GM18858 (cell line): Measurements from ENCODE around the gene NAALADL2.

Source experiments
- ATAC-seq: cut with Tn5 transposase; IDR thresholded peaks from one replicate; pipeline ENCODE4 v1.9.1; 2021; ENCODE audit not compliant: unreplicated experiment

NAALADL2 gene

GRCh38 chr3:175295248-175296130 is 436.4 kb downstream of the NAALADL2 start:
- ATAC-seq: no peak

GRCh38 chr3:175297216-175297615 is 438.1 kb downstream of the NAALADL2 start:
- ATAC-seq: no peak

DNA sequence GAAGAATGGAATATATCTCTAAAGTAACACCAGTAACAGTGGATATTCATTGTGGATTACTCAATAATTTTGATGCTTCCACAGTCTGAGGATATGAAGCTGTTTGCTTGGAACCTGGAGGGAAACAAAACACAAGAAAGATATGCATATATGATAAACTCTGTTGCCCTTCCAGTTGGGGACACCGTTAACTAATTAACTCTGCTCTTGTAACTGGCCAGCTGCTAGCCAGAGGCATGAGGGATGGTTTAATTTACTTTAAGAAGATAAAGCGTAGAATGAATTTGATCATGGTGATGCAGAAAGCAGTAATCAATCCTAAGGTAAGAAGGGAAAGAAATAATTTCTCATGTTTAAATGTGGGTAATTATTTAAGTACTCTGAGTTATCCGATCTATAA is 442.6 kb downstream of the NAALADL2 start:
- no peak for ATAC-seq

GRCh38 chr3:175304404-175304803 is 445.3 kb downstream of the NAALADL2 start:
- ATAC-seq: no peak

GRCh38 chr3:175307642-175308041 is 448.5 kb downstream of the NAALADL2 start:
- ATAC-seq: peak; percentile 63

DNA sequence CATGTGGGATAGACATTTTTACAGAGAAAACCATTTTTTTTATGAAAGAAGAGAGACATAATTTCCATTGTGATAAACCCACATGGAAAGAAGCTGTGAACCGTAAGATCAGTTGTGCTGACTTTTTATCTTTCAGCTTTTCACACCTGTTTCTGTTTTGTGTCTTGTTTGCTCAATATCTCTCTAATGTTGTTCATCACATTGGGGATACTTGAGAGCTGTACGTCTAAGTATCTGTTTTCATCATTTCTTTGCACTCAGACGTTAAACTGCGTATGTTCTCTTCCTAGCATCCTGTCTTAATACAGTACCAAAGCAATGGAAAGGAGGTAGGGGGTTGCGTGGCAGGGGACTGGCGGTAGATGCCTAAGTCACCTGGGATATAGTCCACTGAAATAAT is 449.0 kb downstream of the NAALADL2 start:
- no peak for ATAC-seq

DNA sequence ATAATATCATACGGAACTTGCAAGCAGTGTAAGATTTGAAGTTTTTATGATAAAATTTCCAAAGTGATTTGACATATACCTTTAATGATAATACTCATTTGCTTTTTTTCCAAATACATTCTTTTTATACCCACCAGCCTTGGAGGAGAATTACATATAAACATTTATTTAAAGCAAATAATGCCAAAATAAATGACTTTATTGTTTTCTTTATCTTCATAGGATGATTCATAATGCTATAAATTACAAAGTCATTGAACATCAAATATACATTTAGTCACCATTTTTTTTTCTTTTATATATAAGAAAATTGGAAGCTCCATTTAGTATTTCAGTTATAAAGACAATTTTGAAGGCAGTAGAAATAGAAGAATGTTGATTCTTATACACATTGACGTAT is 450.9 kb downstream of the NAALADL2 start:
- no peak for ATAC-seq

DNA sequence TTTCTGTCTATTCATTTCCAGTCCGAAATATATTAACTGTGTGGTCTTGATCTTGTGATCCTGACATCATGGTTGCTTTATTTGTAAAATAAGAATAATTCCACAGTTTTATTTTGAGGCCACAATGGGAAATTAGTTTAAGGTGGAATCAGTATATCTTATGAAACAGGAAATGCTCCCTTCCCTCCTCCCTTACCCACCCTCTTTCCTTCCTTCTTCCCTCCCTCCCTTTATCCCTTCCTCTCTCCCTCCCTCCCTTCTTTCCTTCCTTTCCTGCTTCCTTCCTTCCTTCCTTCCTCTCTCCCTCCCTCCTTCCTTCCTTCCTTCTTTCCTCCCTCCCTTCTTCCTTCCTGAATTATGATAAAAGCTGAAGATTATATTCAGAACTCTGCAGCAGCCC is 452.3 kb downstream of the NAALADL2 start:
- ATAC-seq: no peak

DNA sequence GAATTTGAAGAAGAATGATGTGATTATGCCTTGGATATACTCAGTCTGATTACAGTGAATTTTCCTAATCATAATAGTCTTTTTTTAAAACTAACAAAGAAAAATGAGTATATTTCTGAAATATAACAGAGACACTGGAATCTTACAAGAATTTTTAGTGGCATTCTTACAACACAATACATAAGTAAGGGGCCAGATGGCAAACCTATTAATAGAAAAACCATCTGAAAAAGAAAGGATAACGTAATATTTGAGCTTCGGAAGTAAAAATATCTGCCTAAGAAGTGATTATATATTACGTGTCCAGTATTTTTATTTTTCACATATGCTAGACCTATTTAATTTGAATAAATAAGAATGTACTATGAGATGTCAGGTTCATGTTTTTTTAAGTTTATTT is 452.8 kb downstream of the NAALADL2 start:
- ATAC-seq: no peak

- ATAC-seq: no peak
These were observed 453.7 kb downstream of the NAALADL2 start for GRCh38 chr3:175312791-175313190.

DNA sequence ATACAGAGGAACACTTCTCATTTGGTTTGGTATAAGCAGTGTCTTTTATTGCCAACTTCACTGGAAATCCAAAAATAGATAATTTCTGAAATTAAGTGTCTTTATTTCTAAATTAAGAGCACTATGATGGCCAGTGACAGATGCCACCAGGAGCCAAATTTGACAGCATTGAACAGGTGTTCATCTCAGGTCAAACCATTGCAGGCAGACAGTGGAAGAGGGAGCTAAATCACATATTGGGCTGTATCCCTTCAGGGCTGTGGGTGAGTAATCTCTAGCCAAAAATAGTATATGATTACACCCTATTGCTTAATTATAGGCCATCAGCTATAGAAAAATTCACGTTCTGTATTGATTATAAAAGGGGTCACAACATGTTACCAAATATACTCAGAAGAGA is 457.7 kb downstream of the NAALADL2 start:
- ATAC-seq: no peak

GRCh38 chr3:175325440-175325839 is 466.3 kb downstream of the NAALADL2 start:
- no peak for ATAC-seq

GRCh38 chr3:175326041-175326440 is 466.9 kb downstream of the NAALADL2 start:
- ATAC-seq: no peak

GRCh38 chr3:175329373-175329772 is 470.2 kb downstream of the NAALADL2 start:
- ATAC-seq: no peak

DNA sequence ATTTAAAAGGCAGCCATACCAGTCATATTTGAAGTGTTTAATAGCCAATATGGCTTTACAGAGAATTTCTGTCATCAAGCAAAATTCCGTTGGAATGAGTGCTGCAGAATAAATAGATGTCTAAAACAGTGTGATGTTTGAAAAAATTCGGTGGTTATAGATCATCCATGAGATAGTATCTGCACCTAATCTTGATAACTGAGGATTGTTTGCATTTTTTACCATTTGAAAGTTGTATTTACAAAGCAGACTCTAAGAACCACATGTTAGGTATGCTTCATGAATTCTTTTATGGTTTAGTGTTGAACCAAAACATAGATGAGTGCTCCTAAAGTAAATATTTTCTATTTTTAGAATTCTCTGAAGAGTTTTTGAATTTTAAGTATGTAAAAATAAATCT is 476.1 kb downstream of the NAALADL2 start:
- ATAC-seq: no peak

GRCh38 chr3:175336406-175337133 is 477.4 kb downstream of the NAALADL2 start:
- no peak for ATAC-seq

DNA sequence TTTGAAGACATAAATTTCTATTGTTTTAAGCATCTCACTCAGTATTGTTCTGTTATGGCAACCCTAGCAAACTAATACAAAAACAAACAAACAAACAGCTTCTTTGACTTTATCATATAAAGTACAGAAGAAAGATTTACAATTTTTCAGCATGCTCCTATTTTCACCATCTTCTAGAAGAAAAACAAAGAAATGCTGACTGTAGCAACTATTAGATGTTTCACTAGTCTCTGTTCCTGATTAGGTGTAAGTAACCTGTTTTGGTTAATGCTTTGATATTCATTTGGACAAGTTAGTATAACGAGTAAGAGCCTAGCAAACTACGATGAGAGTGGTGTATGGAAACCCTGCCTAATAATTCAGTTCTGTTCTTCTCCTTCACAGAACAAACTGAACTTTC is 478.5 kb downstream of the NAALADL2 start:
- ATAC-seq: no peak

DNA sequence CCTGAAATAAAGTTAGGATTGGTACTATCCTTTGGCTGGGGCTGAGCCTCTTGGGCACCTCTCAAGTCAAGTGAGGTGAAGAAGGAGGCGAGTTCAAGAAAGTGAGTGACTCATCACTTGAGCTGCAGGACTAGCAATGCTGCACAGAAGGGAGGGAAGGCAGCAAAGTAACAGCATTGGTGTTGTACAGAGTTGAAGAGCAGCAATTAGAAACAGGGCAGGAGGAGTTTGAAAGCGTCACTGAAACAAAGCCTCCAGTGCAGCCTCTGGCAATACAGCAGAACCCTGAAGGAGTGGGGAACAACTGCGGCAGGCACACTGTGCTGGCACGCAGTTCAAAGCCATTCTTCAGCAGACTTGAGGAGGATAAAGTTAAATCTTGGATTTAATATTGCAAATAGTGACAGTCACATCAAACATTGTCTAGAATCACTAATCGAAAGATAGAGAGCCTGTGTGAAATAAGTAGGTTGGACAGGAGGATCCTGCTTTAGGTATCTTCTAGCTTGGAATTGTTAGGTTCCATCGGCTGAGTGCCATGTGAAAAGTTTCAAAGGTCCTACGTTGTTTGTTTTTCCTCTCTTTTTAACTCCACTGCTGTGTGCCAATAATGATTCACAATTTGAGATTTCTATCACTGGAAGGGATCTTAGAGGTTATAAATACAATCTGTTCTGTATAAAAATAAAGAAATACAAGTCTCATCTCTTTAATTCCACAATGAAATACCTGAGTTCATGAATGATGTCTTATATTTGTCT is 479.8 kb downstream of the NAALADL2 start:
- no peak for ATAC-seq

GRCh38 chr3:175340338-175341015 is 481.3 kb downstream of the NAALADL2 start:
- ATAC-seq: no peak

DNA sequence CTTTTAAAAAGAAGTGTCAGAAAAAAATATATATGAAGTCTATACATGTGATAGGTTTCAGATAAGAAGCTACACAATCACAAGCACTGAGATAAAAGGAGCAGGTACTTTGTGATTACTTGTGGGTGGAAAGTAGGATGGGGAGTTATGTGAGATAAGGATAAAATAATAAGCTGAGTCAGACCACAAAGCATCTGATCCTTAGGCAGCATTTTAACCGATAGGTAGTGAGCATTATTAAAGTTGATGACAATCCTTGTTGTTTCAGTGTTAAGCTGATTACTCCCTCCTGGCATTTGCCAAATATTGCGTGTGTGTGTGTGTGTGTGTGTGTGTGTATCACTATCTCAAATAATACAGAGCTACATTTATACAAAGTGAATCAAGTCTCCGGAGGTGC is 483.1 kb downstream of the NAALADL2 start:
- ATAC-seq: no peak

DNA sequence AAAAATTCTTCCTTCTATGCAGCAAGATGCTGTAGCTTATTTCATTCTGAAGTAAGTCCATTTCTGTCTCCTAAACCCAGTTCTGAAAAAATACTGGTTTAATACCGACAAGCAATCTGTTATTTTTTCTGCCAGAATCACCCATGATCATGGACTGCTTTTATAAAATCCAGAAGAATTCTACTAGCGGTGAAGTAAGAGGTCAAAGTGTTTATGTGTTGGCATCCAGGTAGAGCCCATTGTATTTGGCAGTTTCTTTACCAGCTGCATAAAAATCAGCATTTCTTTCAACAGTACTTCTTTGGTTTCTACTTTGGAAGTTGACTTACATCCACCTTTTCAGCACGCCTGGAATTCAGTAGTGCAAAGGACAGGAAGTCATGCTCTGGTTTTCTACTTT is 484.8 kb downstream of the NAALADL2 start:
- no peak for ATAC-seq
